GM23248 (cell line): ENCODE results near the gene GNAL.

Experiments
- EZH2 ChIP-seq: fragments of 200-600 bp; sonication (generic); IDR thresholded peaks from 2 replicates; pipeline ENCODE4 v1.6.1; 2018; ENCODE audit warnings: antibody characterized with exemption, mild to moderate bottlenecking; ENCODE audit not compliant: insufficient read depth, poor library complexity, severe bottlenecking
- EZH2phosphoT487 ChIP-seq: fragments of 200-600 bp; sonication (generic); IDR thresholded peaks from 2 replicates; pipeline ENCODE4 v1.6.1; 2018; ENCODE audit warnings: antibody characterized with exemption, moderate library complexity, mild to moderate bottlenecking, low read depth; ENCODE audit not compliant: insufficient read depth

GRCh38 chr18:11844436-11844835 lies 155.4 kb downstream of the GNAL start:
- no peak for TF ChIP-seq EZH2
- no peak for TF ChIP-seq EZH2phosphoT487
